ENCODE data around the gene CAMKK2. TPM values are rescaled to one million over a fixed set of nuclear protein-coding genes. Genes with fewer than 3 reads are reported as not detected.
A peak's percentile ranks its signal among the peaks of the same experiment; 100 is the strongest.

CAMKK2 gene
- total RNA-seq, 1 donor: 22.8 TPM

DNA sequence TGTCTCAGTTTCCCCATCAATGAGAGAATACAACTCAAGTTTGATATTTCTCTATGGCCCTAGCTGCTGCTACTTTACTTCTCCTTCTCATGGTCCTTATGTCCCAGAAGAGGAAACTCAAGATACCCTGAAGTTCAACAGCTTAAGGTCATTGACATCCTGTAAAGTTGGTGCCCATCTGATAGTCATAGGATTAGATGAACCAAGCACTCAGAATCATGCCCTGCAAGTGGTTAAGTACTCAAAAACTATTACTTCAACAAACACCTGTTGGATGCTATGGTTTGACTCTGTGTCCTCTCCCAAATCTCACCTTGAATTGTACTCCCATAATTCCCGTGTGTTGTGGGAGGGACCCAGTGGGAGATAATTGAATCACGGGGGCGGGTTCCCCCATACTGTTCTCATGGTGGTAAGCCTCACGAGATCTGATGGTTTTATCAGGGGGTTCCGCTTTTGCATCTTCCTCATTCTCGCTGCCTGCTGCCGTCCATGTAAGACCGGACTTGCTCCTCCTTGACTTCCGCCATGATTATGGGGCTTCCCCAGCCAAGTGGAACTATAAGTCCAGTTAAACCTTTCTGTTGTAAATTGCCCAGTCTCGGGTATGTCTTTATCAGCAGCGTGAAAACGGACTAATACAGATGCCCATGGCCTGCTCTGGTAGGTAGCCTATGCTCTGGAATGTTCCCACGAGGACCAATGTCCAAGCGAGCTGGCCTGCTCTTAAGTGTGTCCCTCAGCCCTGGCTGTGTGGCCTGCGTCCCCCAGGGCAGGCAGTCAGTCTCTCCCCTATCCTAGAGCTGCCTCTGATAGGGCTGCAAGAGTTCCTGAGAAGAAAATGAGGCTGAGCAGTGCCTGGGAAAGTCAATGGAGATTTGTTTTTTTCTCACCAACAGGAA is 18.1 kb downstream of the CAMKK2 start:
- H3K4me1 ChIP-seq (ENCODE audit: insufficient read depth, low read length): peaks cover 9% of the 10 kb centered on the region
- no peak overlapping the region for H3K4me3 ChIP-seq (ENCODE audit: insufficient read depth, low read length)
- H3K36me3 ChIP-seq (ENCODE audit: insufficient read depth, low read length): peaks cover 11% of the 10 kb centered on the region
- H3K27me3 ChIP-seq (ENCODE audit: insufficient read depth, low read length): no peaks in the 10 kb centered on the region
- H3K27ac ChIP-seq (ENCODE audit: low read depth, low read length): no peak overlapping the region
- no peaks in the 10 kb centered on the region for H3K9me3 ChIP-seq (ENCODE audit: low read depth, low read length)
- H3K79me2 ChIP-seq (ENCODE audit: insufficient read depth, low read length): peaks cover 54% of the 10 kb centered on the region
- TF ChIP-seq, protein P1, sequence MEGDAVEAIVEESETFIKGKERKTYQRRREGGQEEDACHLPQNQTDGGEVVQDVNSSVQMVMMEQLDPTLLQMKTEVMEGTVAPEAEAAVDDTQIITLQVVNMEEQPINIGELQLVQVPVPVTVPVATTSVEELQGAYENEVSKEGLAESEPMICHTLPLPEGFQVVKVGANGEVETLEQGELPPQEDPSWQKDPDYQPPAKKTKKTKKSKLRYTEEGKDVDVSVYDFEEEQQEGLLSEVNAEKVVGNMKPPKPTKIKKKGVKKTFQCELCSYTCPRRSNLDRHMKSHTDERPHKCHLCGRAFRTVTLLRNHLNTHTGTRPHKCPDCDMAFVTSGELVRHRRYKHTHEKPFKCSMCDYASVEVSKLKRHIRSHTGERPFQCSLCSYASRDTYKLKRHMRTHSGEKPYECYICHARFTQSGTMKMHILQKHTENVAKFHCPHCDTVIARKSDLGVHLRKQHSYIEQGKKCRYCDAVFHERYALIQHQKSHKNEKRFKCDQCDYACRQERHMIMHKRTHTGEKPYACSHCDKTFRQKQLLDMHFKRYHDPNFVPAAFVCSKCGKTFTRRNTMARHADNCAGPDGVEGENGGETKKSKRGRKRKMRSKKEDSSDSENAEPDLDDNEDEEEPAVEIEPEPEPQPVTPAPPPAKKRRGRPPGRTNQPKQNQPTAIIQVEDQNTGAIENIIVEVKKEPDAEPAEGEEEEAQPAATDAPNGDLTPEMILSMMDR (IDR thresholded peaks at IDR 0.05; ENCODE audit: extremely low read depth, low read depth, low read length): no peak
- DNase-seq (ENCODE audit: insufficient read length, low spot score, missing footprints): no peak
- no peak overlapping the region for H2AFZ ChIP-seq (ENCODE audit: low read length)
- peaks cover 8% of the 10 kb centered on the region for H4K20me1 ChIP-seq (ENCODE audit: insufficient read depth, low read length)
- H3K4me2 ChIP-seq (ENCODE audit: insufficient read depth, low read length): no peak overlapping the region

DNA sequence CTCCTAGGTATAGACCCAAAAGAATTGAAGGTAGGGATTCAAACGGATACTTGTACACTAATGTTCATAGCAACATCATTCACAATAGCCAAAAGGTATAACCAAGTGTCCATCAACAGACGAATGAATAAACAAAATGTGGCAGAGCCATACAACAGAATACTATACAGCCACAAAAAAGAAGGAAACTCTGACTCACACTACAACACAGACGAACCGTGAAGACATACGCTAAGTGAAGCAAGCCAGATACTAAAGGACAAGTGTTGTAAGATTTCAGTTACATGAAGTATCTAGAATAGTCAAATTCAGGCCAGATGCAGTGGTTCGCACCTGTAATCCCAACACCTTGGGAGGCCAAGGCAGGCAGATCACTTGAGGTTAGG is 19.1 kb downstream of the CAMKK2 start:
- peaks cover 12% of the 10 kb centered on the region for H4K20me1 ChIP-seq (ENCODE audit: insufficient read depth, low read length)
- DNase-seq (ENCODE audit: insufficient read length, low spot score, missing footprints): no peak
- TF ChIP-seq, protein P1 (IDR thresholded peaks at IDR 0.05; ENCODE audit: extremely low read depth, low read depth, low read length): no peak
- H3K27me3 ChIP-seq (ENCODE audit: insufficient read depth, low read length): no peaks in the 10 kb centered on the region
- peaks cover 16% of the 10 kb centered on the region for H3K36me3 ChIP-seq (ENCODE audit: insufficient read depth, low read length)
- H3K4me1 ChIP-seq (ENCODE audit: insufficient read depth, low read length): peaks cover 9% of the 10 kb centered on the region
- peak overlapping the region; percentile 75 for H3K27ac ChIP-seq (ENCODE audit: low read depth, low read length)
- peak overlapping the region; percentile 26 for H3K4me2 ChIP-seq (ENCODE audit: insufficient read depth, low read length)
- no peaks in the 10 kb centered on the region for H3K9me3 ChIP-seq (ENCODE audit: low read depth, low read length)
- H2AFZ ChIP-seq (ENCODE audit: low read length): peak overlapping the region; percentile 10
- peaks cover 50% of the 10 kb centered on the region for H3K79me2 ChIP-seq (ENCODE audit: insufficient read depth, low read length)
- H3K4me3 ChIP-seq (ENCODE audit: insufficient read depth, low read length): no peak overlapping the region

DNA sequence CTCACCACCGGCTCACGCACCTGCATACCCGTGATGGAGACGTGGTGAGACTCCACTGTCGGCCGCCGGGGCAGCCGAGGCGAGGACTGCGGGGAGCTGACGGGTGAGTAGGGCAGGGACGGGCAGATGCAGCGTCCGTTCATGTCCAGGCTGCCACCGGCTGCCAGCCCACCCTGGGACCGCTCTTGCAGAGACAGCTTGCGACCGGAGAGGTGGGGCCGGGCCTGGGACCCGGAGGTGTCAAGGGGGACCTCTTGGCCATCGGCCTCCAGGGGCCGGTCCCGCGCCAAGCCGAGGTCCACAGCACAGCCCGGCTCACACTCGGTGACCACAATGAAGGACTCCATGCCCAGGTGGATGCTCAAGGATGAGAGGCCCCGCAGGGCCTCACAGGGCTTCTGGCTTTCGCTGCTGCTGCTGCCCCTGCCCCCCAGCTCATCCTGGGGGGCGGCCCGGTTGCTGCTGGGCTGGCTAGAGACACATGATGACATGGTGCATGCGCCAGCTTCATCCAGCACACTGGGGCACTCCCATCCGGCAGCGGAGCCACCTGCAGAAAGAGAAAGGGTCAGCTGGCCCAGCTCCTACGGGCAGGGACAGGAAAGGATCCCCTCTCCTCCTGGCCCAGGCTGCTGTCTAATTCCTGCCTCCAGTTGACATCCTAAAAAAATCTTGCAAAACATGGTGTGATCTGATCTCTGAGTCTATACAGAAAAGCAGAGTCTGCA is 22.3 kb downstream of the CAMKK2 start:
- H4K20me1 ChIP-seq (ENCODE audit: insufficient read depth, low read length): peaks cover 12% of the 10 kb centered on the region
- H3K27me3 ChIP-seq (ENCODE audit: insufficient read depth, low read length): no peaks in the 10 kb centered on the region
- H3K27ac ChIP-seq (ENCODE audit: low read depth, low read length): no peak overlapping the region
- TF ChIP-seq, protein P1 (IDR thresholded peaks at IDR 0.05; ENCODE audit: extremely low read depth, low read depth, low read length): no peak
- H3K4me2 ChIP-seq (ENCODE audit: insufficient read depth, low read length): no peak overlapping the region
- peaks cover 9% of the 10 kb centered on the region for H3K4me1 ChIP-seq (ENCODE audit: insufficient read depth, low read length)
- peaks cover 20% of the 10 kb centered on the region for H3K36me3 ChIP-seq (ENCODE audit: insufficient read depth, low read length)
- H2AFZ ChIP-seq (ENCODE audit: low read length): no peak overlapping the region
- H3K9me3 ChIP-seq (ENCODE audit: low read depth, low read length): no peaks in the 10 kb centered on the region
- no peak overlapping the region for H3K4me3 ChIP-seq (ENCODE audit: insufficient read depth, low read length)
- no peak for DNase-seq (ENCODE audit: insufficient read length, low spot score, missing footprints)
- H3K79me2 ChIP-seq (ENCODE audit: insufficient read depth, low read length): peaks cover 33% of the 10 kb centered on the region

DNA sequence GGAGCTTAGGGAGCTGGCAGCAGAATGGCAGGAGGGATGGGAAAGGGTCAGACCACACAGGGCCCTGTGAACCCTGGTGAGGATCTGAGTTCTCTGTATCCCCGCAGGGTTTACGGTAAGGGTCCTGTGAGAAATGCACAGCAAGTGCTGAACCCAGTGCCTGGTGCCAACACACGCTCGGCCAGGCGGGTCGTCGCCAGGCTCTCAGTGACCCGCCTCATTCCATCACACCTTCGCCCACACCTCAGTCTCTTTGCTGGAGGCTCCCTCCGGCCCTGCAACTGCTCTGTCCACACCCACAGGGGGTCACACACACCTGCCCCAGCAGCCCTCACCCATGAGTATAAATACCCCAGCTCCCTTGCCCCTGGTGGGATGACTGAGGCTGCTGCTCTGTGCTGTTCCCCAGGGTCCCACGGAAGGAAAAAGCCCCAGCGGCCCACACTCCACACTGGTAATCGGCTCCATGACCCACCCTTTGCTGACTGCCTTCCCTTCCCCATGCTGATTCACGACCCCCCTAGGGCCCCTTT is 23.1 kb downstream of the CAMKK2 start:
- no peaks in the 10 kb centered on the region for H3K9me3 ChIP-seq (ENCODE audit: low read depth, low read length)
- no peak overlapping the region for H3K4me3 ChIP-seq (ENCODE audit: insufficient read depth, low read length)
- no peak overlapping the region for H3K4me2 ChIP-seq (ENCODE audit: insufficient read depth, low read length)
- H3K27me3 ChIP-seq (ENCODE audit: insufficient read depth, low read length): no peaks in the 10 kb centered on the region
- H3K36me3 ChIP-seq (ENCODE audit: insufficient read depth, low read length): peaks cover 27% of the 10 kb centered on the region
- H4K20me1 ChIP-seq (ENCODE audit: insufficient read depth, low read length): peaks cover 8% of the 10 kb centered on the region
- no peak overlapping the region for H3K27ac ChIP-seq (ENCODE audit: low read depth, low read length)
- DNase-seq (ENCODE audit: insufficient read length, low spot score, missing footprints): no peak
- H3K4me1 ChIP-seq (ENCODE audit: insufficient read depth, low read length): peaks cover 9% of the 10 kb centered on the region
- no peak overlapping the region for H2AFZ ChIP-seq (ENCODE audit: low read length)
- peaks cover 26% of the 10 kb centered on the region for H3K79me2 ChIP-seq (ENCODE audit: insufficient read depth, low read length)
- TF ChIP-seq, protein P1 (IDR thresholded peaks at IDR 0.05; ENCODE audit: extremely low read depth, low read depth, low read length): no peak
